Measurements from ENCODE around the gene SLC5A6.

DNA sequence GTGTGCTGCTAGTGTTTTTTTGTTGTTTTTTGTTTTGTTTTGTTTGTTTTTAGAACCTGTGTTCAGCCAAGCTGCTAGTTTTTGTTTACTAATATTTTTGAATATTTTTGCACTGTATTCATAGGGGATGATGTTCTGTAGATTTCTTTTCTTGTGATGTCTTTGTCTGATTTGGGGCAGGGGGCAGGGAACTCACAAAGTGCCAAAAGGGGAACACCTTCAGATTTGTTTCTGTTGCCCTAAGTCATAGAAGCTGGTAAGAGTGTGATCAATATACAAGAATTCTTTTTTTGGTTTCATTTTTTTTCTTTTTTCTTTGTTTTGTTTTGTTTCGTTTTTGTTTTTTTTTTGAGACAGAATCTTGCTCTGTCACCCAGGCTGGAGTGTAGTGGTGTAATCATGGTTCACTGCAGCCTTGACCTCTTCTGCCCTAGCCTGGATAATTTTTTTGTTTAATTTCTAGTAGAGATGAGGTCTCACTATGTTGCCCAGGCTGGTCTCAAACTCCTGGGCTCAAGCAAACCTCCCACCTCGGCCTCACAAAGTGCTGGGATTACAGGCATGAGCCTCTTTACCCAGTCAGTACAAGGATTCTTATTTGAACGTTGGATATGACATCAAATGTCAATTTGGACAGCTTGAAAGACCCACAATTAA lies 32.6 kb downstream of the SLC5A6 start:
- TF ChIP-seq, protein P1, sequence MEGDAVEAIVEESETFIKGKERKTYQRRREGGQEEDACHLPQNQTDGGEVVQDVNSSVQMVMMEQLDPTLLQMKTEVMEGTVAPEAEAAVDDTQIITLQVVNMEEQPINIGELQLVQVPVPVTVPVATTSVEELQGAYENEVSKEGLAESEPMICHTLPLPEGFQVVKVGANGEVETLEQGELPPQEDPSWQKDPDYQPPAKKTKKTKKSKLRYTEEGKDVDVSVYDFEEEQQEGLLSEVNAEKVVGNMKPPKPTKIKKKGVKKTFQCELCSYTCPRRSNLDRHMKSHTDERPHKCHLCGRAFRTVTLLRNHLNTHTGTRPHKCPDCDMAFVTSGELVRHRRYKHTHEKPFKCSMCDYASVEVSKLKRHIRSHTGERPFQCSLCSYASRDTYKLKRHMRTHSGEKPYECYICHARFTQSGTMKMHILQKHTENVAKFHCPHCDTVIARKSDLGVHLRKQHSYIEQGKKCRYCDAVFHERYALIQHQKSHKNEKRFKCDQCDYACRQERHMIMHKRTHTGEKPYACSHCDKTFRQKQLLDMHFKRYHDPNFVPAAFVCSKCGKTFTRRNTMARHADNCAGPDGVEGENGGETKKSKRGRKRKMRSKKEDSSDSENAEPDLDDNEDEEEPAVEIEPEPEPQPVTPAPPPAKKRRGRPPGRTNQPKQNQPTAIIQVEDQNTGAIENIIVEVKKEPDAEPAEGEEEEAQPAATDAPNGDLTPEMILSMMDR (IDR thresholded peaks at IDR 0.05): no peak
- TF ChIP-seq ZFX (IDR thresholded peaks at IDR 0.05; ENCODE audit: borderline replicate concordance): no peak
